Endothelial cell of umbilical vein (primary cell): ENCODE data around the gene RANBP3. TPM values are rescaled to one million over a fixed set of nuclear protein-coding genes. Genes with fewer than 3 reads are reported as not detected.
A peak's percentile ranks its signal among the peaks of the same experiment; 100 is the strongest.

Experiments
- BruUV-seq: library from RNA; stranded (reverse); fragments of 400-500 nt; replicated peaks from 2 replicates; lab custom pipeline; 2021; lab: Mats Ljungman, UMichigan
- CTCF ChIA-PET: fragments of 300-600, 350-600 bp; sonication (Branson Sonifier 250); formaldehyde crosslinking; loops from one replicate; lab custom pipeline; 2021; ENCODE audit warnings: antibody characterized with exemption, inconsistent platforms; lab: Charles Lee
- POLR2A ChIA-PET: fragments of 300-600, 350-600 bp; sonication (Branson Sonifier 250); formaldehyde crosslinking; loops from one replicate; lab custom pipeline; 2021; ENCODE audit warnings: antibody characterized with exemption, inconsistent platforms; lab: Charles Lee
- DNase-seq: peaks from one replicate; pipeline ENCODE4 v3.0.0-alpha.2; 2011; ENCODE audit warnings: low read depth, low spot score
- FAIRE-seq: peaks from 2 replicates; lab custom pipeline; 2011; peaks lifted over from hg19 to GRCh38; lab: Jason Lieb, UNC
- H2AFZ ChIP-seq: 2 replicates; pipeline ENCODE4 v1.6.0; 2012; ENCODE audit warnings: low read depth, low read length, control low read depth, inconsistent platforms
- H3K27ac ChIP-seq: 2 replicates; pipeline ENCODE4 v1.5.1; 2011; ENCODE audit warnings: low read depth, mild to moderate bottlenecking, control low read depth, low read length, moderate library complexity; ENCODE audit not compliant: insufficient read depth
- H3K27me3 ChIP-seq, 2 experiments: 2 replicates each; pipeline versions ENCODE4 v1.6.0 to v1.6.1; 2011; ENCODE audit warnings: low read length in 2 of 2, mixed read lengths in 1 of 2; ENCODE audit not compliant: control insufficient read depth in 2 of 2, insufficient read depth in 2 of 2
- H3K36me3 ChIP-seq, 2 experiments: 2 replicates in 1 of 2; 3 replicates in 1 of 2; pipeline ENCODE4 v1.5.1; 2011; ENCODE audit warnings: low read length in 2 of 2, mild to moderate bottlenecking in 1 of 2, moderate library complexity in 1 of 2; ENCODE audit not compliant: control insufficient read depth in 2 of 2, insufficient read depth in 2 of 2; ENCODE audit errors: extremely low read depth in 1 of 2
- H3K4me1 ChIP-seq: 3 replicates; pipeline ENCODE4 v1.5.1; 2011; ENCODE audit warnings: mild to moderate bottlenecking, low read length; ENCODE audit not compliant: control insufficient read depth, insufficient read depth; ENCODE audit errors: extremely low read depth
- H3K4me2 ChIP-seq: 2 replicates; pipeline ENCODE4 v1.6.1; 2011; ENCODE audit warnings: low read length, control low read depth, mixed read lengths; ENCODE audit not compliant: insufficient read depth
- H3K4me3 ChIP-seq, 3 experiments: fragments of 200-600 bp in 1 of 3; sonication (generic), shearing (Covaris generic) in 1 of 3; replicated peaks in 1 of 3; 2 replicates each; pipeline ENCODE4 v1.5.1; 2011 to 2016; ENCODE audit warnings: control low read depth in 3 of 3, low read length in 3 of 3, mild to moderate bottlenecking in 2 of 3, inconsistent platforms in 1 of 3, low read depth in 1 of 3, moderate library complexity in 1 of 3; ENCODE audit not compliant: insufficient read depth in 1 of 3
- H3K79me2 ChIP-seq: 2 replicates; pipeline ENCODE4 v1.6.0; 2012; ENCODE audit warnings: low read length, inconsistent platforms; ENCODE audit not compliant: control insufficient read depth, insufficient read depth
- H3K9ac ChIP-seq: replicated peaks from 2 replicates; pipeline ENCODE3; 2011; ENCODE audit warnings: low read length, control low read depth; ENCODE audit not compliant: insufficient read depth; ENCODE audit errors: extremely low read depth
- H3K9me1 ChIP-seq: replicated peaks from 3 replicates; pipeline ENCODE4 v1.6.0; 2011; ENCODE audit warnings: mild to moderate bottlenecking, low read length; ENCODE audit not compliant: control insufficient read depth, insufficient read depth; ENCODE audit errors: extremely low read depth
- H3K9me3 ChIP-seq: replicated peaks from 2 replicates; pipeline ENCODE4 v1.5.1; 2012; ENCODE audit warnings: low read length, inconsistent platforms; ENCODE audit not compliant: control insufficient read depth, insufficient read depth
- H4K20me1 ChIP-seq: replicated peaks from 2 replicates; pipeline ENCODE3; 2011; ENCODE audit warnings: mild to moderate bottlenecking, low read length; ENCODE audit not compliant: control insufficient read depth, insufficient read depth; ENCODE audit errors: extremely low read depth
- EZH2 ChIP-seq: IDR thresholded peaks from 2 replicates; pipeline ENCODE4 v1.6.1; 2012; ENCODE audit warnings: borderline replicate concordance, low read depth, mild to moderate bottlenecking, moderate library complexity, low read length, inconsistent platforms; ENCODE audit not compliant: severe bottlenecking
- GATA2 ChIP-seq: IDR thresholded peaks from 2 replicates; pipeline ENCODE4 v1.7.0; 2011; ENCODE audit warnings: low read depth, mild to moderate bottlenecking, moderate library complexity, mixed read lengths, low read length; ENCODE audit not compliant: insufficient read length, insufficient read depth
- JUN ChIP-seq: IDR thresholded peaks from 2 replicates; pipeline ENCODE4 v1.6.1; 2011; ENCODE audit warnings: borderline replicate concordance, low read depth; ENCODE audit not compliant: insufficient read length, insufficient read depth
- MYC ChIP-seq: IDR thresholded peaks from one replicate; pipeline ENCODE4 v1.6.1; 2011; ENCODE audit warnings: mild to moderate bottlenecking, low read depth, low read length
- POLR2A ChIP-seq: IDR thresholded peaks from 2 replicates; pipeline ENCODE4 v1.6.1; 2012; ENCODE audit warnings: low read depth, mild to moderate bottlenecking, control low read depth, low read length
- dilution Hi-C: fragments of 300-500 bp; cut with MboI; formaldehyde crosslinking; loops from one replicate; pipeline ENCODE4 v1.15.0; 2019; ENCODE audit warnings: low sequenced_read_pairs; ENCODE audit not compliant: extremely low pct_ligation_motif_present
- intact Hi-C: fragments of 100-400 bp; cut with micrococcal nuclease; formaldehyde crosslinking; loops from one replicate; pipeline ENCODE4 v1.10.0; 2022
- polyA plus RNA-seq, 4 experiments: library from polyadenylated mRNA; depleted of rRNA in 3 of 4; stranded (reverse) in 3 of 4; unstranded in 1 of 4; fragments of >200 nt; gene quantifications; 2 replicates each; pipeline versions ENCODE4 v1.2.1 to v1.2.3, GENCODE V29; 2011 to 2012; ENCODE audit warnings: missing spikeins in 1 of 4
- total RNA-seq: library from RNA; stranded (reverse); gene quantifications from 2 replicates; pipeline ENCODE4 v1.2.3, GENCODE V29; 2021
- TF ChIP-seq, protein P1 (sequence below), 2 donors: IDR thresholded peaks; 1 replicate in 1 of 2; 2 replicates in 1 of 2; pipeline ENCODE4 v1.5.1; 2011; ENCODE audit warnings: low read length in 2 of 2, mild to moderate bottlenecking in 2 of 2, moderate library complexity in 2 of 2, control low read depth in 1 of 2, inconsistent platforms in 1 of 2, low read depth in 1 of 2; ENCODE audit not compliant: insufficient read depth in 1 of 2; ENCODE audit errors: extremely low read depth in 1 of 2

Gene RANBP3
- total and polyA plus RNA-seq, 2 donors (not counting 3 experiments of a cell fraction or from before 2014, with no cell fraction given) = 72.3 to 85.3 TPM

DNA sequence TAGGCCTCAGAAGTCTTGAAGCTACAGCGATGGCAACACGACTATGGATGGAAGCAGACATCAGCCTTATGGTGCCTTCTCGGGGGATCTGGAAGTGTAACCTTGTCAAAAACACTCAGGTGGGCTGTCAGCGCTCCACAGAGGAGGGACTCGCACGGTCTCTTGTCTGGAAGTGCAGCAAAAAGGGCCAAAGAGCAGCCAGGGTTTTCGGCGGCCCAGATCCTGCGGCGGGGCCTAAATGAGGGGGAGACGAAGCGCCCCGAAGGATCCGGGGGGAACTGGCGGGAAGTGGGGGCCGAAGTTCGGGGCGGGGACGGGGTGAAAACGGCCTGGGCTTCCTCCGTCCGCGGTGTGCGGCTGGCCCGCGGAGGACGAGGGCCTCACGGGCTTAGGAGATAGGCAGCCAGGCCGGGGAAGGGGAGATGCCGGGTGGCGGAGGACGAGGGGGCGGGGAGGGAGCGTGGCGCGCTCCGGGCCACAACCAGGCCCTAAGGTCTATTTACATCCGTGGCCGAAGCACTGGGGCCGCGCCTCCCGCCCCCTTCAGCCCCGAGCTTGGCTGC, 637 bp downstream of the RANBP3 start:
- CTCF ChIA-PET = interaction anchor here (1.6 to 4.9 kb wide), 5 partner anchors 9 to 173 kb away, joined by 4 to 53 read pairs (median 7); partner anchors contain the start of gene NRTN
- dilution Hi-C loops (no loop called here), intact Hi-C loops (loop anchor here (5.0 kb wide), 1 partner anchor 125 kb away; no protein-coding TSS in a partner anchor)

More for the DNA sequence above, 637 bp downstream of the RANBP3 start:
- FAIRE-seq = no peak
- no TSS peak for BruUV-seq
- DNase-seq = no peak
- Histone ChIP-seq H3K27ac (peak overlapping the region; percentile 71), H3K4me2 (peak overlapping the region; percentile 67), H4K20me1 (peaks cover under 1% of the 10 kb centered on the region), H3K79me2 (peaks cover 63% of the 10 kb centered on the region), H3K9me1 (no peaks in the 10 kb centered on the region), H3K9ac (peak overlapping the region; percentile 88), H3K36me3 (no peaks in the 10 kb centered on the region), H2AFZ (peak overlapping the region; percentile 84), H3K4me1 (peaks cover 17% of the 10 kb centered on the region), H3K4me3 (peak overlapping the region; percentile 42 to 93 (median 91)), H3K27me3 (no peaks in the 10 kb centered on the region), H3K9me3 (no peaks in the 10 kb centered on the region)
- POLR2A ChIA-PET = no interaction called here
- TF ChIP-seq, protein P1, sequence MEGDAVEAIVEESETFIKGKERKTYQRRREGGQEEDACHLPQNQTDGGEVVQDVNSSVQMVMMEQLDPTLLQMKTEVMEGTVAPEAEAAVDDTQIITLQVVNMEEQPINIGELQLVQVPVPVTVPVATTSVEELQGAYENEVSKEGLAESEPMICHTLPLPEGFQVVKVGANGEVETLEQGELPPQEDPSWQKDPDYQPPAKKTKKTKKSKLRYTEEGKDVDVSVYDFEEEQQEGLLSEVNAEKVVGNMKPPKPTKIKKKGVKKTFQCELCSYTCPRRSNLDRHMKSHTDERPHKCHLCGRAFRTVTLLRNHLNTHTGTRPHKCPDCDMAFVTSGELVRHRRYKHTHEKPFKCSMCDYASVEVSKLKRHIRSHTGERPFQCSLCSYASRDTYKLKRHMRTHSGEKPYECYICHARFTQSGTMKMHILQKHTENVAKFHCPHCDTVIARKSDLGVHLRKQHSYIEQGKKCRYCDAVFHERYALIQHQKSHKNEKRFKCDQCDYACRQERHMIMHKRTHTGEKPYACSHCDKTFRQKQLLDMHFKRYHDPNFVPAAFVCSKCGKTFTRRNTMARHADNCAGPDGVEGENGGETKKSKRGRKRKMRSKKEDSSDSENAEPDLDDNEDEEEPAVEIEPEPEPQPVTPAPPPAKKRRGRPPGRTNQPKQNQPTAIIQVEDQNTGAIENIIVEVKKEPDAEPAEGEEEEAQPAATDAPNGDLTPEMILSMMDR (IDR thresholded peaks at IDR 0.05; ENCODE audit: extremely low read depth in 1 of 2, insufficient read depth in 1 of 2, low read depth in 1 of 2, low read length in 2 of 2) = no peak
- TF ChIP-seq EZH2 (no peak), POLR2A (no peak), GATA2 (no peak), MYC (no peak), JUN (no peak)
